HG03175 (cell line): ENCODE data around the gene TOR1B.

Experiments used
- ATAC-seq: cut with Tn5 transposase; IDR thresholded peaks from one replicate; pipeline ENCODE4 v1.9.1; 2021; ENCODE audit warnings: mild to moderate bottlenecking, moderate library complexity; ENCODE audit not compliant: unreplicated experiment

Gene TOR1B

DNA sequence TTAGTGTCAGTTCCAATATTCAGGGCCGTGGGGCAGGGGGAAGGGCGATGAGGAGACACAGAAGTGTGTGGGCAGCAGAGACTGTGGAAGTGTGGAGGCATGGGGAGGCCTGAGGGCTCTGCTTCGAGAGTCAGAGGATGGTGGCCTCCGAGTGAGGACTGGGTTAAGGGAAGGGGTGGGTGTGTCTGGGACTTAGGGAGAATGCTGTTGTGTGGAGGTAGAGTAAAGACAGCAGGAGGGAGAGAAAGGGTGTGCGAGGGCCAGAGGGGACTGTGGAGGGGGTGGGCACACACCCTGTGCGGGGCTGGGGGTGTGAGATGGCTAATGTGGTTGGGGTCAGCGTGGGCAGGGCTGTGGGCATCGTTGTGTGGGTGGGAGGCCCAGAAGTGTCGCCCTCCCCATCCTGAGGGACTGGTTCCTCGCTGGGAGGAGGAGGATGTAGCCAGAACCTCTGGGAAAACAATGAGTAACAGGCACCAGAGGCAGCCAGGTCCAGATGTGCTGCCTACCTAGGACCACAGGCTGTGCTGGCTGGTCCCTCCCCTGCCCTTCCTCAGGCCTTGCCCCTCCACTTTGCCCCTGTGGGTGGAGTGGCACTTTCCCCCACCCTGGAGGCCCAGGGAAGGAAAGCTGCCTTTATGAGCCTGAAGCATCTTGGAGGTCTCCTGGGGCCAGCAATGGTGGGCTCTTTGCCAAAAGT, 36.5 kb downstream of the TOR1B start:
- no peak for ATAC-seq

DNA sequence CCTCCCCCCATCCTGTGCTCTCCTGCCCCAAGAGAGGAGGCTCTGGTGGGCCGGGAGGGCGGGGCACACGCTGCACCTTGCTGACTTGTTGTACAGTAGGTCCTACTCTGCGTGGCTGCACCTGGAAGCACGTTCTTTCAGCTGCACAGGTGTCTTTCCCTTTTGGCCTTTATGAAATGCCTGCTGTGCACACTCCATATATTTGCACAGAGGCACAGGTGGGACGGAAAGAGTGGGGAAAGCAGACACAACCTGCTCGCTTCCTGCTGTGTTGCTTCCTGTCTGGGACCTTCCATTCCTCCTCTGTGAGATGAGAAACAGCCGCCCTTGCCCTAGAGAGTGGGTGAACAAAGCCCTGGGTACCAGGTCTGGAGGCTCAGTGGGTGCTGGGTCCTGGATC, 37.0 kb downstream of the TOR1B start:
- ATAC-seq, result no peak

DNA sequence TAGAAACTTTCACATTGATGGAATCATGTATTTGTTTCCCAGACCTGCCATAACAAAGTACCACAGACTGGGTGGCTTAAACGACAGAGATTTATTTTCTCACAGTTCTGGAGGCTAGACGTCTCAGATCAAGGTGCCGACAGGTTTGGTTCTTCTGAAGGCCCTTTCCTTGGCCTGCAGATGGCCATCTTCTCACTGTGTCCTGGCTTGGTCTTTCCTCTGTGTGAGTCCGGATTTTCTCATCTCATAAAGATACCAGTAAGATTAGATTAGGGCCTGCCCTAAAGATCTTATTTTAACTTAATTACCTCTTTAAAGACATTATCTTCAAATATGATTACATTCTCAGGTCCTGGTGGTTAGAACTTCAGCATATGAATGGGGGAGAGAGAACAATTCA, 38.1 kb downstream of the TOR1B start:
- no peak for ATAC-seq

DNA sequence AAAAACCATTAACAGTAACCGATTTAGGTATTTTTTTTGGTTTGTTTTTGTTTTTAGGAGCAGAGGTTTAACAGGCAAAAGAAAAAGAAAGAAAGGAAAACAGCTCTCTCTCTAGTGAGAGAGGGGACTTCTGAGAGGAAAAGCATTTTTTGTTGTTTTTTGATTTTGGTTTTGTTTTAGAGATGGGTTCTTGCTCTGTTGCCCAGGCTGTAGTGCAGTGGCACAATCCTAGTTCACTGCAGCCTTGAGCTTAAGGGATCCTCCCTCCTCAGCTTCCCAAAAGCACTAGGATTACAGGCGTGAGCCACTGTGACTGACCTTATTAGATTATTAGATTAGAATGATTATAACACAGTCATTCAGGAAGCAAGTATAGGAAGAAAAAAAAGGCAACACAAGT, 42.4 kb downstream of the TOR1B start:
- ATAC-seq, result no peak

DNA sequence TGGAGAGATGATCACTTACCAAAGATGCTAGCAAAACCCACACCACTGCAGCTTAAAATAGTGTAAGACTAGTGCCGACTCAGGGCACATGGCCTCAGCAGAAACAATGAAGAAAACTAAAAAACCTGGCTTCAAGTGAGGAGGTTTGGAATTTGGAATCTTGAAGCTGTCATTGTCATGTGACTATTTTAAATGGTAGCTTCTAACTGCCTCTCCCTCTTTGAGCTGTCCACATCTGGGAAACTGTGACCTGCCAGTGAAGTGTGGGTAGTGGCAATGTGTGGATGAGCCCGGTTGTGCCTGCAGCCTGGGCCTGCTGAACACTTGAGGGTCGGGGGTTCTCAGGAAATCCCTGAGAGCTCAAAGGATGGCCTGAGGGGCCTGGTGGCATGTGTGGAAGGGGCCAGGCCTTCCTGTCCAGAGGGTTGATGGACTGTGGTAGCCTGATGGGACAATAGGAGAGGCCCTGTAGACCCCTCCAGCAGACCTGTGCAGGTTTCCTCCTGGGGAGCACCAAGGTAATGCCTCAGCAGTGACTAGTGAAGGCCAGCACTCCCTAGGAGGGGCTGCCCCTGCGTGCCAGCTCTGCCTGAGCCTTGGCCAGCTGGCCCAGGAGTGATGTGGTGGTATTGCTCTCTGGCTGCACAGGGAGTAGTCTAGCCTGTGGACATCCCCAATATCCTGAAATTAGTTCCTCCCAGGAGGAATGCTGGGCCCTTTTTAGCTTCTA, 45.9 kb downstream of the TOR1B start:
- no peak for ATAC-seq

DNA sequence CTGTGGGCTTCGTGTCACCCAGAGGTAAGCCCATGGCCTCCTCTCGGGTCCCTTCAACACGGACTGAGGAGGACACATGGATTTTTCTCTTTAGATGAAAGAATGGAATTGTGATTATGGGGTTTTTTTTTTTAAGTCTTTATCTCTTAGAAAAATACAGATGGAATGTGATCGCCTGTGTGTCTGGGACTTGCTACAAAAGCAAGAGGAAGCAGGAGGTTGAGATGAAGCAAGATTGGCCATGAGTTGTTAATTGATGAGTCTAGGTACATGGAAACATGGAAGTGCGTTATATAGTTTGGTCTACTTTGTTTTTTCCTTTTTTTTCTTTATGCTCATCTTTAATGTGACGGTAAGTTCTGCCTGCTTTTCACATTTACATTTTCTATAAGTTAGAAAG, 46.9 kb downstream of the TOR1B start:
- ATAC-seq, result no peak

DNA sequence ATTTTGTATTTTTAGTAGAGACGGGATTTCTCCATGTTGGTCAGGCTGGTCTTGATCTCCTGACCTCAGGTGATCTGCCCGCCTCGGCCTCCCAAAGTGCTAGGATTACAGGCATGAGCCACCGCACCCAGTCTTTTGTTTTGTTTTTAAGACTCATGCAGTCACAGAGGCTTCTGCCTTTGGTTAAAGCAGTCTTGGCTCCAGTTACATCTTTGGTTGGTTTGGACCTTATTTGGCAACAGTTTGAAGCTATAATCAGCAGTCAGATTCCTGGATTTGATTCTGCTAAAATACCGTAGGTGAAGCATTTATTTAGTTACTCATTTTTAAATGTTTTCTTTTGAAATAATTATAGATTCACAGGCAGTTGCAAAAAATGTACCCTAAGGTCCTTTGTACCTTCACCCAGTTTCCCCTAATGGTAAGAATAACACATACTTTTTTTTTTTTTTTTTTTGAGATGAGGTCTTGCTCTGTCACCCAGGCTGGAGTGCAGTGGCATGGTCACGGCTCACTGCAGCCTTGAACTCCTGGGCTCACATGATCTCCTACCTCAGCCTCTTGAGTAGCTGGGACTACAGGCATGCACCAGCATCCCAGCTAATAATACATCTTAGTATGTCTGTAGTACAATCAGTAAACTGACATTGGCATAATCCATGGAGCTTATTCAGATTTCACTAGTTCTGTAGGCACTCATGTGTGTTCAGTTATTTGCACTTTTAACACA, 48.0 kb downstream of the TOR1B start:
- ATAC-seq, result no peak

DNA sequence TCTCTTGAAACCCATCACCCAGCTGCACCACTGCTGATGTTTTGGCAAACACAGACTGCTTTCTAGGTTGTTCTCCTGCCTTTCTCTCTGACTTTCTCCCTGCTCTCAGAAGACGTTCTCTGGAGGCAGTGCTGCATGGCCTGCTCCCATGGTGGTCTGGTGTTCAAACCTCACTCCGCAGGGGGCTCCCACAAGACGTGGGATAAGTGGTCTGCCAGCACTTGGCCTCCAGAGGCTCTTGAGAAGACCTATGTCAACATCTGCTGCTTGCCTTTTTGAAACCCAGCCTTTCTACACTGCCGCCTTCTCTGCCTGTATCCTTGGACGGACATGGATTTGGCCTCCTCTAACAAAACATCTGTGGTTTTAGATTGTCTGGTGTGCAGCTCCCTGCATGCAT, 48.8 kb downstream of the TOR1B start:
- no peak for ATAC-seq

DNA sequence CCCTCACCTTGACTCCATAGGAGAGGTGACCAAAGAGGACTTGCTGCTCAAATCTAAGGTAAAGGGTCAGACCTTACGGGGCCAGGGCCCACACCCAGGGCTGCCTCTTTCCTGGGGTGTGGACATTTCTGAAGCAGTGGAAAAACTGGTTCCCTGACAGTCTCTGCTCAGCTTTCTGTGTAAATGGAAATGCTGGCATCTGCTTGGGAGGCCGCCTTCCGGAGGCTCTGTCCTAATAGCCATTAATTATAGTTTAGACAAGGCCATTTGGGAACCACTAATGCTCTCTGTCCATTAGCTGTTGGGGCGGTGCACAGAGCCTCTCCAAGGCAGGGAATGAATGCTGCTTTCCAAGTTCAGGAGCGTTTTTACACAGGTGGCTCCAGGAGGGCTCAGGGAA, 49.6 kb downstream of the TOR1B start:
- no peak for ATAC-seq

DNA sequence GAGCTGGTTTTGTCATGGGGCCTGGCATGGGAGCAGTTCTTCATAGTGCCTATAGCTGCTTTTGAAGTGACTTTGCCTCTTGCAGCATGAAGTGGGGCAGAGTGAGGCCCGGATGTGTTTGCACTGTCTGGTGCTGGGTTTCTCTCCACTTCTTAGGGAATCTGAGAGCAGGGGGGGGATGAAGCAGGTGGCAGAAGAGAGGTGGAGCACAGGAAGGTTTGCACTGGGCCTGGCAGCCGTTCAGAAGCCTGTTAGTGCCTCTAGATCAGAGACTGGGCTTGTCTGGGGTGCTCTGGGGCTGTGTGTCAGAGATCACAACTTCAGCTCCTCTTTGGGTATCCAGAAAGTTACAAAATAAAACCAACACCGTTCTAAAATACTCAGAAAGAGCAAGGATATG, 50.6 kb downstream of the TOR1B start:
- ATAC-seq, result no peak

DNA sequence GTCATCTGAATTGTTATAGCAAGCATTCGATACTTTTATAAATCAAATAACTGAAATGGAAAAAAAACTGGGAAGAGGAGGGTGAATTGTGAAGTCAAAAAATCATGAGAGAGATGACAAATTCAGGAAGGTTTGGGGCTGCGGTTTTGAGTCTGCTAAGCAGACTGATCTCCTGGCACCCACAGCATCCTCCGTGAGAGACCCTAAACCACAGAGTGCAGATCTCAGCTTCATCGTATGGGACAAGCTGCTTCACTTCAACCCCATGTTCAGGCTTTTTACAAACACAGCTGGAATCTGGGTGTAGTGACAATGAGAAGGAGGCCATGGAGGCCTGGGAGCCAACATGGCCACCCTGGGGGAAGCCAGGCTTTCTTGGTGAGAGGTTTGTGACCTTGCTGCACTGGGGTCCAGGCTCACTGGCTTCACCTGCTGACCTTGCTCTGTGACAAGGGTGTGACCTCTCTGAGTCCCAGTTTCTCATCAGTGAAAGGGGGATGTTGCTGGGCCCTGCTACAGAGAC, 51.7 kb downstream of the TOR1B start:
- no peak for ATAC-seq

DNA sequence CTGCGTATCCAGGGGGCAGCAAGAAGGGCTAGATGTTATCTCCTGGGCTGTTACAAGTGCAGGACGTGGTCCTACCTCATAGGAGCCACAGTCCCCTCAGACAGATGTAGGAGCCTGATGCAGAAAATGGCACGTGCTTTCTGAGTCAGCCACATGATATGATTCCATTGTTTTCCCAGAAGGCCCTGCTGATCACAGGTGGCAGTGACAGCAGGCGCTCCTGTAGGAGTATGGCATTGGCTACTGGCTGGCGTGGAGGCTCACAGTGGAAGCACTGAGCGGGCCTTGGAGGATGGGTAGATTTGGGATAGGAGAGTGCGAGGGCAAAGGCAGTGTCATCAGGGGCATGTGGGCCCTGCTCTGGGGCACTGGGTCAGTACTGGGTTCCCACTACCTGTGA, 54.2 kb downstream of the TOR1B start:
- no peak for ATAC-seq

DNA sequence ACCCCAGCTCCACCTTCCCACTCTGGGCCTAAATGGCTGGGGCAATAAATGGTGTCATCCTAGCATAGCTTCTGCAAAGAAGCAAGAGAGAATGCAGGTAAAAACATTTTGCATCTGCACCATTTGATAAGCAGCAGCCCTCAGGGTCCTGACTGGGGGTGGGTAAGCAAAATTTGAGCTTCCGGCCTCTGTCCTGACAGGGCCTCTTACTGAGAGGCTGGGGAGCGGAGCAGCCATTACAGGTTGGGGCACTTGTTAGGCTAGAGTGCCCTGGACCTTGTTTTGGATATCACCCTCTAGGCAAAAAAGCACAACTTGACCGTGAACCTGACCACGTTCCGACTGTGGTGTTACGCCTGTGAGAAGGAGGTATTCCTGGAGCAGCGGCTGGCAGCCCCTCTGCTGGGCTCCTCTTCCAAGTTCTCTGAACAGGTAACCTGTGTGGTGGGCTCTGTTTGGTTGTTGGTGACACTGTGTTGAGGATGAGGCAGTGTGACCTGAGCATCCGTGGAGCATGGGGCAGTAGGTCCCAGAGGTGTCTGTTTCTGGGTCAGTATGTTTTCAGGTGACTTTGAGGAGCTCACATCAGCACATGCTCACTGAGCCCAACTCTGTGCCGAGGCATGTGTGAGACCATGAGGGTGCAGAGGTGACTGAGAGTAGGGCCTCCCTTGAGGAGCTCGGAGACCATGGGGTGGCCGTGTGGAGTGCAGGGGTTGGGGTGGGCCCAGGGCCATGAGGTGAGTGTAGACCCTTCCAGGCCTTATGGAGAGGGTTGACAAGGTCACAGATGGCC, 55.4 kb downstream of the TOR1B start:
- no peak for ATAC-seq
